GM19025 (cell line): ENCODE measurements around the gene GABRB1.
"Not testable (repeated sequence)": the region's sequence is repeated elsewhere in the genome, so short reads cannot be mapped to it uniquely, and the experiment has no call there.

Experiments used
- ATAC-seq: cut with Tn5 transposase; IDR thresholded peaks from one replicate; pipeline ENCODE4 v1.9.1; 2021; ENCODE audit warnings: mild to moderate bottlenecking, low read depth, moderate library complexity; ENCODE audit not compliant: unreplicated experiment

Gene GABRB1

DNA sequence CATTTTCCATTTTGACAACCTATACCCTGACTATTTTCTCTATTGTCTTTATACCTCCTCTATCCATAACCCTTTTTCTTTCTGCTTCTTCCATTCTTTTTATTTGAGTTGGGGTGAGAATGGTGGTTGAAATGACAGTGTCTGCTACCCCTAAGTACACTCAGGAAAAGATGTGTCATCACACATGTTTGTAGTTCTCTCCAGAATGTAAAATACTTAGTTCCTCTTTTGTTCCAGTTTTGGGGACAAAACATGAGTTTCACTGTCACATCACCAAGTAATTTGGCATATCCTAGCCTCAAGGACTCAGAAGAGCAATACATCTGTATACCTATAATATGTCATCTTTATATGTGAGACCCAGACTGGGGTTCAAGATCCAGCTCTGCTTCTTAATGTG lies 341.8 kb downstream of the GABRB1 start:
- ATAC-seq = no peak

DNA sequence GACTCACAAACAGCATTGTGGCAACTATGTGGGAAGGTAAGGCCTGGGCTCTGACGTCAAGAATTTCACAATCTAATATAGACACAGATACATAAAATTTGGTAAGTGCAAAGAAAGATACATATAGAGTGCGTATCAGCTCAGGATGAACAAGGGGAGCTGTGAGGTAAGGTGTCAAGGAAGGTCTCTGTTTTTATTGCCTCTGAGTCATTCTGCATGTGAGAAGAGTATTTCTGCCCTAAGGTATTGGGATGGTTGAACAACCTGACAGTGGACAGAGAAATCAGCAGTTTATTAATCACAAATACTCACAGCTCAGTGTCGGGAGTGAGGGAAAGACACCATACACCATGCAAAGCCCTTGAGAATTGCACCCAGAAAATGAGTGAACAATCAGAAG lies 342.3 kb downstream of the GABRB1 start:
- no peak for ATAC-seq

DNA sequence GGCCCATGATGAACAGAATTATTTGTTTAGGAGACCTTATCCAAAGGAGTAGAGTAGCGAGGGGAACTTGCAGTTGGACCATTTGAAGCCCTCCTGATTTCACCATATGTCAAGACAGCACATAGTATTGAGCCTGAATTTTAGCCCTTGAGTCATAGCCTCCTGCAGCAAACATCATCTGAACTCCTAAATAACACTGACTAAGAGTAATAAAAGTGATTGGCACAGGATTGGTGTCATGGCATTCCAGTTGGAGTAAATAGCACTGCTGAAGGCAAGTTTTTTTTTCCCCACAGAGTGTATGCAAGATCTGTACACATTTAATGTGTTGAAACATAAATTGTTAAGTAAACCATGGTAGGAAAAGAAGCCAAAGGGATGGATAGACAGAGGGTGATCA lies 343.1 kb downstream of the GABRB1 start:
- no peak for ATAC-seq

DNA sequence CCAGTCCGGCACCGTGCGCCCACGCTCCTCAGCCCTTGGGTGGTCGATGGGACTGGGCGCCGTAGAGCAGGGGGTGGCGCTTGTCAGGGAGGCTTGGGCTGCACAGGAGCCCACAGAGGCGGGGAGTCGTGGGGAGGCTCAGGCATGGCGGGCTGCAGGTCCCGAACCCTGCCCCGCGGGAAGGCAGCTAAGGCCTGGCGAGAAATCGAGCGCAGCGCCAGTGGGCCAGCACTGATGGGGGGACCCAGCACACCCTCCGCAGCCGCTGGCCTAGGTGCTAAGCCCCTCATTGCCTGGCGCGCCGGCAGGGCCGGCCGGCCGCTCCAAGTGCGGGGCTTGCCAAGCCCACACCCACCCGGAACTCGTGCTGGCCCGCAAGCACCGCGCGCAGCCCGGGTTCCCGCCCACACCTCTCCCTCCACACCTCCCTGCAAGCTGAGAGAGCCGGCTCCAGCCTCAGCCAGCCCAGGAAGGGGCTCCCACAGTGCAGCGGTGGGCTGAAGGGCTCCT lies 346.7 kb downstream of the GABRB1 start:
- not testable (repeated sequence) for ATAC-seq

DNA sequence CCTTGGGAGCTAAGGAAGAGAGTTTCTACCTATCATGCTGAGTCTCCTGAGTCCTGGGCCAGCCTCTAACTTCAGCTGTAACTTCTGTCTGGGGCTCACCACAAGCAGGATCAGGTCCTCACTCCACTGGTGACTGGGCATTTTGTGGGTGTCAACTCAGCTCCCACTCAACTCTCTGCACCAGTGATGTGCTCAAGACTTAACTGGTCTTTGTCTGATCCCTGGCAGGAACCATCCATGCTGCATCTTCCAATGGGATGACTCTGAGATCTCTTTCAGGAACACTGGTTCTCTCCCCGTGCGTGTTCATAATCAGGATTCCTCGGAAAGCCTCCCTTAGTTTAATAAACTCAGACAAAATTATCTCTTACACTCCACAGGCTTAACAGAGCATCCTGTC lies 349.8 kb downstream of the GABRB1 start:
- ATAC-seq = no peak

DNA sequence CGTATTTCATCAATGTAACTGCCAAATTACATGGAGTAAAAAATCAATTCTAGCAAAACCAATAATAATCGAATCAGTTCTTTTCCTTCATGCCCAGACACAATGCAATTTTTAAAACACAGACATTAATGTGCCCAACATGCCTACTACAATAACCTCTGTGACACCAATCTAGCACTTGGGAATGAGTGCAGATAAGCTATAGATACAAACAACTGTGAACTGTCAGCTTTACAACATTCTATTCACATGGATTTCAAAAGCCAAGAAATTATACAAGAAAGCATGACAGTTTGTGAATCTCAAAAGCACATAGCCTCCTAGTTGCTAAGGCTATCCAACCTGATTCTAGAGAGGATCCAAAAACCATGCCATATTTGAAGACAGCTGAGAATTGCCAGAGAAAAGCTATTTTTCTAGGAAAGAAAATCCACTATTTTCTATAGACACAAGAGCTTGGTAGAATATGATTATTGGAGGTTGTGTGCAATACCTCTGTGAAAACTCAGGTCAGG lies 351.5 kb downstream of the GABRB1 start:
- ATAC-seq = no peak

DNA sequence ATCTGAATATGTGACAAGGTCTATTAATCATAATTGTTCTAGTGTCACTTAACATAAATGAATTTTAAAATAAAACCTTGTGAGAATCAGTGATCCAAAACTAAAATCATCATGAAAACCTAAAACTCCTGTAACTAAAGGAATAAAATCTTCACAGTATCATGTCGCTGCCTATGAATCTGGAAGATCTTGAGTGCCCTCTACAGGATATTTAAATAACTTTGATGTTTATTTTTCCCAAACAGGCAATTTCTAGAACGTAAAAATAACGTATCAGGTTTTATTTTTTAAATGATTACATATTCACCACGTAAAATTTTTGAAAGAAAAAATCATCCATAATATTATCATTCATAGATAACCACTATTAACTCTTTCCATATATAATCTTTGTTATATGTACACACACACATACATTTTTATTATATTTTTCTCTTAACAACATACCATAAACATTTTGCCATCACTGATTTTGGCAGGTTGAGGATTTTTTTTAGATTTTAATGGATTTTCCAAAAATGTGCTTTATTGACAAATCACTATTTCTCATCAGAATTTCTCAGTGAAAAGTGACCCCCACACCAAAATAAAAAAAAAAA lies 352.6 kb downstream of the GABRB1 start:
- ATAC-seq = no peak

DNA sequence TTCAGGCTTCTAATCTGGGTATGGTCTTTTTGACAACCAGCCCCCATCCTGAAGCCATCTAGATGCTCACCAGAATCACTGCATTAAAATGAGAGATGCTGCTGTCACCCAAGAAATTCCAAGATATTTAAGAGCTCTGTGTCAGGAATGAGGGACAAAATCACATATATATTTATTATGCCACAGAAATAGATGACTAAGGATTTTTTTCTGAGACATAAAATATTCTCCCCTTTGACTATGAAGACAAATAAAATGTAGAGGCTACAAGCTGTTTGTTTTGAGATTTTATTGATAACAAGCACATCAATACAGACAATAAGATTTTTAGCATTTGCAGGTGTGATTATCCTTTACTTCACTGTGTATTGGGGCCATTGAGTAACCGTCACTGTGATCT lies 354.8 kb downstream of the GABRB1 start:
- ATAC-seq = no peak

DNA sequence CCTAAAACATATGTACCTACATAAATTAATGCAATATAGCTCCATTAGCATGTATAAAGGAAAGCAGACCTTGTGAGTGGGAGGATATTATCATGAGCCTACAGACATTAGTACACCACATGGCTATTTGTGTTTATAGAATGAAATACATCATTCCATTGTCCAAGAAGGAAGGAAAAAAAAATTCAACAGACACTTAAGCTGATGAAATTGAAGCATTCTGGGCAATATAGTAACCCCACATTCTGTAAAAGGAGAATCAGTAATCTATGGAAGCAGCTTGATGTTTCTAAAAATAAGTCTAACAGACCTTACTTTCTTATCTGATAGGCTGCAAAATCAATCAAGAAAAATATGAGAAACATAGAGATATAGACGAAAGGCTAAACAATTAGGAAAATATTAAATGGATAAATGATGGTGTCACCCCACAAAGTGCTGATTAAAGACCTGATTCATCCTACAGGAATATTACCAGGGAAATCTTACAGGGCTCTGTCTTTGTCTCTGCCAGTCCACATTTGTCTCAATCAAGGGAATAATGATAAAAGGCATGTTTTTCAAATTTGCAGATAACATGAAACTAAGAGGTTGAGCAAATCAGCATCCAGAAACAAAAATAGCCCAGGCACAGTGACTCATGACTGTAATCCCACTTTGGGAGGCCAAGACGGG lies 355.3 kb downstream of the GABRB1 start:
- no peak for ATAC-seq

DNA sequence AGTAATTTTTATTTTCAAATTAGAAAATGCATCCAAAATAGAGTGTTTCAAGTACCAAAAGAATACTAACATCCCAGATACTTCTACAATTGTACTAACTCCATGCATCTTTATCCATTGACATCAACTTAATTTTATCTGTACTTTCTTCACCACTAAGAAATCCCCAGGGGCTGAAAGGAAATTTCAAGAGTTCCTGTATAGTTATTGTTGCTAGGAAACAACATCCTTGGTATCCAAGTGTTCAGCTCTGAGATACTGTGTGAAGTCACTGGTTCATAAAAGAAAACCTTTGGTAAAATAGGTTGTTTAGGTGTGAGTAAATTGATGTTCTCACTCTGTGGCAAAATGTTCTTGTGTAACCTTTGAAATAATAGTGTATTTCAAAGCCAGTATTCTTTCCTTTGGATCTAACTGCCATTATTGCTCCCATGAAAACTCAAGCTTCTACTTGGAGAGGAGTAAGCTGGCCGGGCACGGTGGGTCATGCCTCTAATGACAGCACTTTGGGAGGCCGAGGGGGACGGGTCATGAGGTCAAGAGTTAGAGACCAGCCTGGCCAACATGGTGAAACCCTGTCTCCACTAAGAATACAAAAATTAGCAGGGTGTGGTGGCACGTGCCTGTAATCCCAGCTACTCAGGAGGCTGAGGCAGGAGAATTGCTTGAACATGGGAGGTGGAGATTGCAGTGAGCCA lies 359.2 kb downstream of the GABRB1 start:
- no peak for ATAC-seq

DNA sequence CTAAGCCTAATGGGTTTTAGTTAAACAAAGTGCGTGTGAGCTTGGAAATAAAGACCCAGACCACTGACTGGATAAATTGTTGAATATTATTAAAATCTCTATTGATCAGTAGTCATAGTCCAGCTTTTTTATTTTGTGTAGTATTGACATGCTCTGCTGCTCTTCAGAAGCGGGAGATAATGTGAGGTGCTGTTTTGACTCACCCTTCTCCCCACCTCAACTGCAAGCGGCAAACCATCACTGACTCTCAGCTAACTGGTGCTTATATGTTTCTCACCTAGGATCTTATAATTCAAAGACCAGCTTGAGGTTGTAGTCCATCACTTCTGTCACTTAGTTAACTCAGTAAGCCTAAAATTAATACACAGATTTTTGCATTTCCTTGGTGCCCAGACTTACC lies 359.9 kb downstream of the GABRB1 start:
- no peak for ATAC-seq

DNA sequence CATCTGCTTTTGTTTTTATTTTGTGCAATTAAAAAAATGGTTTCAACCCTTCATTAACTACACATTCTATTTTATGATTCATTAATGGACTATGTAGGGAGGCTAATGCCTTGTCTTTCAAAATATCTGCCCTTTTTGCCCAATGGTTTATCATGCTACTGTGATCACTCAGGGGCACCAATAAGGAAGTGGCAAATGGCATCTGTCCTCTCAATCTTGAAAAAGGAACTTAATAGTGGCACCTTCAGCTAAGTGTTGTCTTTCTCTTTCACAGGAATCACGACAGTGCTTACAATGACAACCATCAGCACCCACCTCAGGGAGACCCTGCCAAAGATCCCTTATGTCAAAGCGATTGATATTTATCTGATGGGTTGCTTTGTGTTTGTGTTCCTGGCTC lies 375.0 kb downstream of the GABRB1 start:
- no peak for ATAC-seq

DNA sequence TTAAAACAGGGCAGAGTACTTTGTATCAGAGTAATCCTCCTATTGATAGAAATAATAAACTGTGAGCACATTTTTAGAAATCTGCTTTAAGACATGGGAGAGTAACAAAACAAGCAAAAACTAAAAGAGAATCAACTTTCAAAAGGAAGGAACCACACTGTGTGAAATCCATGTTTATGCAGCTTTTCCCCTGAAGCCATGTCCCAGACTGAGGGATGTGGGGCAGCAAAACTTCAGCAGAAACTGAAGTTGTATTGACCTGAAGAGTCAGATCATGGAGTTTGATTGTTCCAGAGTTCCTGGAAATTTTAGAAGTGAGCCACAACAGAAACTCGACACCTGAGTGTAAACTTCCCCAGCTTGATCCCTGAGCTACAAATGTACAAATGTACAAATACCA lies 378.9 kb downstream of the GABRB1 start:
- ATAC-seq = no peak

DNA sequence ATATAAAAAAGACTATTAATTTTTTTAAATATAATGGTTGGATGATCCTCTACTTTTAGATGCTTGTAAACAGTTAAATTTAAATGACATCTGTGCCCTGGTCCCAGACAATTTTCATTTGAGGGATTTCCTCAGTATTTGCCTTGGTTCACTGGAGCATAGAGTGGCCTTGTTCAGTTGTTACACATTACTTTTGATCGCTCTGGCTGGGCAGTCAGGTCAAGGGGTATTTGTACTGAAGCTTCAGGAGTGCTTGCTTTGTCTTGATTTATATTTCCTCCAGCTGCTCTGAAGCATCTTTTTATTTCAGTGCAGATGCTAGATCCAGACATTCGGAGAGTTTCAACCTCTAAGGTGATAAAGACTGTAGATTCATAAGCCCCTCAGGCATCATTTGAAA lies 382.2 kb downstream of the GABRB1 start:
- no peak for ATAC-seq

DNA sequence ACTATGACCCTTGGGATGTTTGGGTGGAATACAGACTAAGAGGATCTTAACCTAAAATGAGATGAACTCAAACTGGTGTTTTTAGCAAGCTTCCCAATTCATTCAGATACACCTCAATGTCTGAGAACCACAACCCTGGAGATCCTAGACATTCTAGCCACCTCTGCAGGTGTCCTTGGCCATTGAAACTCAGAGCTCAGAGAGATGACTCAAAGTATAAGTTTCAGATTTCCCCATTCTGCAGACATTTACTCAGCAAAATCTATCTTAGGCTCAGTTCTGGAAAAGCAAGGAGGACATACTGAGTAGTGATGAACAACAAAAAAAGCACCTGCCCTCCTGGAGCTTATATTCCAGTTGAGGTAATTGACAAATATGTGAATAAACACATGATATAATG lies 384.4 kb downstream of the GABRB1 start:
- ATAC-seq = no peak

DNA sequence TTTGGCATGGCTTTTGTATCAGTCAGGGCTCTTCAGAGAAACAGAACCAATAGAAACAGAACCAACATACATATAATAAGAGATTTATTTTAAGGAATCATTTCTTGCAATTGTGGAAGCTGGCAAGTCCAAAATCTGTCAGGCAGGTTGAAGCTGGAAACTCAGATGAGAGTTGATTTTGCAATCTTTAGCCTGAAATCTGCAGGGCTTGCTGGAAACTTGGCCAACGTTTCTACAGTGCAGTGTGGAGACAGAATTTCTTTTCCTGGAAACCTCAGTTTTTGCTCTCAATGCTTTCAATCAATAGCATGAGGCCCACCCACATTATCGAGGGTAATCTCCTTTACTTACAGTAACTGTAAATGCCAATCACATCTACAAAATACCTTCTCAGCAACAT lies 386.8 kb downstream of the GABRB1 start:
- no peak for ATAC-seq

DNA sequence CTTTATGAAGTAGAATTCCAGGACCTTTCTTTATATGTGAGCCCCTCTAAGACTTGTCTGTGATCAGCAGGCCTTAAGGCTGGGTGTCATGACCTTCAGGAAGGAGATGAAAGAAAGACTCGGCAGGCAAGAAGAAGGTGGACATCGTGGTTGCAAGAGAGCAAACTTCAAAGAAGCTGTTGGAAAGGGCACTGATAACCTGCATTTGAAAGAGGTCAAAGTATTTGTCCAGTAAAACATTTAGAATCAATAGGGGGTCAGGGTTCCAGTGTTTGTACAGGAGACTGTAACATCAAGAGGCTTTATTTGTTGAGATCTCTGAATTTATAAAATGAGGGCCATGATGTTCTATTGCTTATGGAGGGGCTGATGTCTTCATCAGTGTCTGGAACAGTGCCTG lies 387.9 kb downstream of the GABRB1 start:
- ATAC-seq = no peak

DNA sequence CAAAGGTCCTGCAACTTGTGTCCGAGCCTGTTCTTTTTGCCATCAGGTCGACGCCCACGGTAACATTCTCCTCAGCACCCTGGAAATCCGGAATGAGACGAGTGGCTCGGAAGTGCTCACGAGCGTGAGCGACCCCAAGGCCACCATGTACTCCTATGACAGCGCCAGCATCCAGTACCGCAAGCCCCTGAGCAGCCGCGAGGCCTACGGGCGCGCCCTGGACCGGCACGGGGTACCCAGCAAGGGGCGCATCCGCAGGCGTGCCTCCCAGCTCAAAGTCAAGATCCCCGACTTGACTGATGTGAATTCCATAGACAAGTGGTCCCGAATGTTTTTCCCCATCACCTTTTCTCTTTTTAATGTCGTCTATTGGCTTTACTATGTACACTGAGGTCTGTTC lies 394.3 kb downstream of the GABRB1 start:
- no peak for ATAC-seq

DNA sequence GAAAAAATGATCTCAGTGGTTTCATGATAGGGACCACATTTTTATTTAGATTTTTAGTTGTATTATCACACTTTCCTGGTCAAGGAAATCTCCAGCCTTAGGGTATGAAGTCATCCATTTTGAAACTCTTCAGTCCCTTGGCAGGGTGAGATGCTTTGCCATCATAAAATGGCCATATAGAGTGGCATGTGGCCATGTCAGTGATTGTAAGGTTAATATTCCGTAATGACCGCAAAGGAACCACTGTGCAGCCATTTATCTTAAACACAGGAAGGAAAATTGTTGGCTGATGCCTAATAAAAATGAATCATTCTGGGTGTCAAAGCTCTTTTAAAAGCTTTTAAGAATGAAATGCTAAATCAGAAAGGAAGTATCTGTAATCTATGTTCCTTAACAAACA lies 396.6 kb downstream of the GABRB1 start:
- no peak for ATAC-seq

DNA sequence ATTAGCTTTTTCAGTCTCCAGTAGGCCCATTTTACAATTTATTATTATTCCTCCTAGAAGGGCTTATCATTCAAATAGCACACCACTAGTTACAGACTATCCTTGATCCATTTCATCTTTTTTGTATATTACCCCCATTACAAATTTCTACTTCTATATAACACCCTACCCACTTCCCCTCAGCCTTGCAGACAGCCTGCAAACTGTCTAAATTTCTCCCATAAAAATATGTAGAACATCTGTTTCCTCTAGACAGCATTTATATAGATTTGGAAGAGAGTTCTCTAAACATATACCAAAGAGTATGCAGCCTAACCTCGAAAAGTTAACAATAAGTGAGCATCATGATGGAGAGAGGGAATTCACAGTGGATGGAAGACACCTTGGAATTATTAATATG lies 401.4 kb downstream of the GABRB1 start:
- ATAC-seq = no peak

DNA sequence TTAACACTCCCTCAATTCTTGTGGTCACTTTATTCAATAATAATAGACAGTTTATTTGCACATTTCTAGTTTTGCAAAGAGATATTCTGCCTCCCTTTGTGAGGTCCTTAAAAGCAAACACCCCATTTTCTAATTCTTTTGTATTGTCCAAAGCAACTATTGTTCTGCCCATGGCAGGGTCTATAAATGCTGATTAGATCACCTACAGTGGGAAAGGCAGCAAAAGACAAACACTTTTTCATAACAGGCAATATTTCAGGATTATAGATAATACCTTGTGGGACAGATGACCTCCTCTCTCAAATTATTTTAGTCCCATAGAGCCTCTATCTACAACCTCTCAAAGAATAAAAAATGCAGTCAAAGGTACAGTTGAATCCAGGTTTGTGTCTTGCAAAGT lies 403.6 kb downstream of the GABRB1 start:
- ATAC-seq = no peak

DNA sequence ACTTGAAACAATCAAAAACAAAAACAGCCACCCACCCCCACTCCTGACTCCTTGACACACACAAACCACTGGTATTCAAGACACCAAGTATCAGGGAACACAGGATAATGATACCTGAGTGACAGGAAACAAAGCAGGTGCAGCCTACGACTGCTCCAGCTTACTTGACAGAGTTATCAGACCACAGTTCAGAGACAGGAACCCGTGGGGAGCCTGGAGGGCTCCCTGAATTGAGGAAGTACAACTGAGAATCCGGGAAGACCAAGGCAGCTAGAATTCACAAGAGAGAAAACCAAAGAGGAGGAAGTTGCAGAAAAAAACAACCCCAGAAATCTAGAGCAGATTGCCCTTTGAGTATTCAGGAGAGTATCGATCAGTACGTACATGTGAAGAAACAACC lies 411.6 kb downstream of the GABRB1 start:
- ATAC-seq = no peak
